ENCODE results near the gene DGKB. TPM values are rescaled to one million over a fixed set of nuclear protein-coding genes. Genes with fewer than 3 reads are reported as not detected.

DGKB gene
- polyA plus RNA-seq, 3 donors = 2.3 to 3.3 (median 2.6) TPM

- no peak for DNase-seq
These were observed 692.6 kb downstream of the DGKB start for GRCh38 chr7:14209896-14210484.

DNA sequence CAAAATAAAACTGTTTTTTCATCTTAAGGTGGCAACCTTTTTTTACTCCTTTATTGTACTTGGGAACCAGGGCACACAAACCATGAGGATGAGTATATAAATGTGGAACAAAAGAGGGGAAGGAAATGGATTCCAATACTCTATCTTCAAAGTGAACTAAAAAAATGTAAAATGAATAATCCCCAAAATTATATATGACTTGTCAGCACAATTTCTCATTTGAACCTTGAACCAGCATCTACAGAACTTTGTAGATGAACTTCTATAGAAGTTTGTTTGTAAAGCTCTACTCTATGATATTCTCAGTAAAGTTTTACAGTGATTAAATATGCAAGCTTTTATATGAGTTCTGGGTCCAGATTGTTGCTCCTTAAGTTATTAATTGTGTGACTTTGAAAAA lies 694.8 kb downstream of the DGKB start:
- no peak for DNase-seq

- no peak for DNase-seq
These were observed 695.4 kb downstream of the DGKB start for GRCh38 chr7:14207138-14207537.

DNA sequence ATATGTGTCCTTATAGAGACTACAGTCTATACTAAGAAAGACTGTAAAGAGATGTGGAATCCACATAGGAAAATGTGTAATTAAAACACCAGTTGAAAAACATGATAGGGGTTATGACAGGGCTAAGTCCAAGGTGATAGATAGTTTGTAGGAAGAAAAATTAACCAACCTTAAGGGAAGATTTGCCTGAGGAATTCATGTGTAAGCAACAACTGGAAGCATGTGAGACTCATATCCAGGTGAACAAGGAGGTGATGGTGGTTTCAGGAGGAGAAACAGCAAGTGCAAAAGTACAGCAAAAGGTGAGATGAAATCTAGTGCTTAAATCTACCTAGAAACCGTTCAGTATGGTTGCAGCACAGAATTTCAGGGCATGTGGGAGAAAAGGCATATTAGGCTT lies 696.4 kb downstream of the DGKB start:
- DNase-seq = no peak

DNA sequence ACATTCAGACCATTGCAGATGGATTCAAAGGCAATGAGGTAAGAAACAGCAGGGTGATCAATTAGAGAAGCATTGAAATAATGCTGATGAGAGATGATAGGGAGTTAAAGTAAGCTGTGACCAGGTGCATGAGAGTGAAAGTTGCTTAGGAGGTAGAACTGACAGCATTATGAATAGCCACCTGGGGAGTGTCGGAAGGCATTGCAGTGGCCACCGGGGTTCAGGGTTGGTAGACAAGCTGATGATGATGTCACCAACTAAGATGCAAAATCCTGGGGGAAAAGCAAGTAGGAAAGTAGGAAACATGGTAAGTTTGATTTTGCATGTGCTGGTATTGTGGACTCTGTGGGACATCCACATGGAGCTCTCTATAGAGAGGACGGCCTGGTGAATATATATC lies 701.2 kb downstream of the DGKB start:
- DNase-seq = no peak

- DNase-seq = no peak
These were observed 703.2 kb downstream of the DGKB start for GRCh38 chr7:14199336-14199735.

DNA sequence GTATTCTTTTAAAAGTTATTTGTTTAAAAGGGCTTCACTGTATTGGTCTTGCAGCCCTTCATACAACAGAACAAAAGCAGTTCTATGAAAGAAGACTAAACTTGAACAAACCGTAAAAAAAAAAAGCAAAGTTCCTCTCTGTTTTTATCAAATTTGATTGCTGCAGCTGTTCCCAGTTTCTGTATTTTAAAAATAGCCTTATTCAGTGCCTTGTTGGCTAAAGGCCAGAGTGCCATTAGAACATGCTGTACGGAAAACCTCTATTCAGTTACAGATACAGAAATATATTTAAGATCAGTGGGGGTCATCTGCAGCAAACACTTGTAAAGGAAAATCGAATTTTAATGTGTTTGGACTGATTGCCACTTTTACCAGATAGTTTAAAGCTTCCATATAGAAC lies 705.3 kb downstream of the DGKB start:
- no peak for DNase-seq

- no peak for DNase-seq
These were observed 706.0 kb downstream of the DGKB start for GRCh38 chr7:14196555-14196954.

DNA sequence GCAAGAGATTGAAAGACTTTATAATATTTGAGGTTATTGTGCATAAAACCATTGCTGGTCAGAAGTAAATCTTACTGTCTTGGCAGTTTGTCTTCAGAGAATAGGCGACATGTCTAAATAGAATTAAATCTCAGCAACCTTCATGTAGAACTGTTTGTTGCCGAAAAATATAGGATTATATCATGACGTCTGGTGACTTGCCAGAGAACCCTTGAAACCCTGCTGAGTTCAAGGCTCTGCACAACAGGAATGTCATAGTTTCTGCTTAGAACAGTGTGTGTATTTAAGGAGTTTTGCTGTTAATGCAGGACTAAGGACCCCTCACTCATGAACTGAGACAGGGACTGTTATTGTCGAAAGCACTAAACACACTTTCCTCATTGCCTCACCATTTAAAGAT lies 706.7 kb downstream of the DGKB start:
- no peak for DNase-seq

DNA sequence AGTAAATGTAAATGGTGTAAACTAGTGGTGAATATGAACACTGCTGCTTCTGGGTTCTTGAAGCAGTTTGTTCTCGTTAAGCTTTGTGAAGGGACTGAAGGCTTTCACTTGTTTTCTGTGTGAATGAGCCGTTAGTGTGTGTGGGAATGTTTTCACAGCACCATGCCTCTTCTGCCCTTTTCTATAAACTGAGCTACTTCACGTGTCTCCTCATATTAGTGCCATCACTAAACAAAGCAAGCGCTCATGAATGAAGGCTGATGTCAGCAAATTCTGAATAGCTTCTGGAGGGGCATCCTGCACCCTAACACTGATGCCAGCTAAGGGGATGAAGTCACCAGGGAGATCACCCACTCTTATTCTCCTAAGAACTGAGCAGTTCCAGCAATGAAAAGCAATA lies 707.5 kb downstream of the DGKB start:
- no peak for DNase-seq

- DNase-seq = no peak
These were observed 710.9 kb downstream of the DGKB start for GRCh38 chr7:14191686-14192098.

GRCh38 chr7:14184292-14184864 lies 718.2 kb downstream of the DGKB start:
- no peak for DNase-seq

DNA sequence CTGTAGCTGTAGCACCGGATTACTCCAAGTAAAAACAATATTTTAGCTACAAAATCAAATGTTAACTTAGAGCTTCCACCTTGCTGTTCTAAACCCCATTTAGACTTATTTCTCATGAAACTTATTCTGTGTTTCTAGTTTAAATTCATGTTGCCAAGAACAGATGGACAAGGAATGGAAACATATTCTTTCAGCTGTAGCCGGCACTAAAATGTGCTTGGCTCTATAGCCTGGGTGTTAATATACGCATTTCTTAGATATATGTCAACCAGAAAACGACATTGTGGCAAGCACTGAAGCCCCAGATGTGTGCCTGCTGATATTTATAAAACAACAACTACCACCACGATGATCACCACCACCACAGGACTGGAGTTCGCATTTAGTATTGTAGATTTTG lies 722.8 kb downstream of the DGKB start:
- DNase-seq = no peak

DNA sequence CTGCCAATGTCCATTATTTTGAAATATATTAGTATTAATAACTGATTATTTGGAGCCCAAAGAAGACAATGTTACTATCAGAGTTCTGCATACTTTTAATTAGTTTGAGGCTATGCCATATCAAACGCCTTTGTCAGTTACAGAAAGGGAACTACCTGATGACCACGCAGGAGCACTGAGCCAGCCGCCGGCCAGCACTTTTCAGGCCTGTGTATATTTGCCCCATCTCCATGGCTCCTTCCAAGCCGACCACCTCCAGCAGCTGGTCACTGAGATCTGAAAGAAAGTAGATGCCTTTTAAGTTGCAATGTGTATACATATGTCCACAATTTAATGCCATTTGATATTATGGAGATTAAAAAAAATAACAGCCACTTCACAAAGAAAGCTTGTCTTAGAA lies 724.7 kb downstream of the DGKB start:
- no peak for DNase-seq

DNA sequence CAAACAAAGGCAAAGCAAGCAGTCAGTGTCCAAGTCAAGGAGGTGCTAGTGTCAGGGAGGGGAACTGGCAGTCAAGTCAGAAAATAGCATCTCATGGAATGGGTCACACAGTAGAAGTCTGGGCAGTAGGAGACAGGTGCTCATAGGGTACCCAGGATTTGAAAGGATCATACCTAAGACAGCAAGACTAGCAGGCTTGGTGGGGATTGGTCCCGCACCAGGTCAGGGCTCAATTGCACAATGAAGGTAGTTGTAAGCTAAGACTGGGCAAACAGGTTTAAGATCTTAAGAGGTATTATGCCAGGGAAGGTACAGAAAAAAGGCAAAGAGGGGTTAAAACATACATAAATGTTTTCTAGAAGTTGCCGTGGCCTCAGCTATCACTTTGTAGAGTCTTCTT lies 731.7 kb downstream of the DGKB start:
- no peak for DNase-seq

DNA sequence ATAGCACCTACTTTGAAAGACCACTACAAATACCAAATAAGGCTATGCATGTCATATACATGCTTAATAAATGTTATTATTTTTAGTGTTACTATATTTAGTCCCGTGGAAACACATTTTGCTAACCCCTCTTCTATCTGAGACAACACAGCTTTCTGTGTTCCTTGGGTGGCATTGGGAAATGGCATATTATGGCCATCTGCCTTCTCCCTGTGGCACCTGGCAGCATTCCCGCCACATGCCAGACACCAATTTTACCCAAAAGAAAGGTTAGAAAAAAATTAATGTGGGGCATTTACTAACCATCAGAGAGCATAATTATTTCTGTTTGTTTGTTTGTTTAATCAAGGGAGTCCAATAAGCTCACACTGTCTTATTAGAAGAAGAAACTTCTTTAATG lies 744.4 kb downstream of the DGKB start:
- DNase-seq = no peak

DNA sequence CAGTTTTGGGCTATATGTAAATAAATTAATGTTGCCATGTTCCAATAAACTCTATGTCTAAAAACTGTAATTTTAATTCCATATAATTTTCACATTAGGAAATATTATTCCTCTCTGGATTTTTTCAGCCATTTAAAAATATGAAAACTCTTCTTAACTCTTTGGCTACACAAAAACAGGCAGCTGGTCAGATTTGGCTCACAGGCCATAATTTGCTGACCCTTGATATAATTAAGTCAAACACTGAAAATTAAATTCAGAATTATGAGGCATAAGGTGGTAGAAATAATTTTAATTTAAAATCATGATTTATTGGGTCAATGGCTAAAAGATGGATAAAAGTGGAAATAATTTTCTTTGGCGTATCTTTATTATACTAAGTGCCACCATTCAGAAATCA lies 746.1 kb downstream of the DGKB start:
- no peak for DNase-seq

DNA sequence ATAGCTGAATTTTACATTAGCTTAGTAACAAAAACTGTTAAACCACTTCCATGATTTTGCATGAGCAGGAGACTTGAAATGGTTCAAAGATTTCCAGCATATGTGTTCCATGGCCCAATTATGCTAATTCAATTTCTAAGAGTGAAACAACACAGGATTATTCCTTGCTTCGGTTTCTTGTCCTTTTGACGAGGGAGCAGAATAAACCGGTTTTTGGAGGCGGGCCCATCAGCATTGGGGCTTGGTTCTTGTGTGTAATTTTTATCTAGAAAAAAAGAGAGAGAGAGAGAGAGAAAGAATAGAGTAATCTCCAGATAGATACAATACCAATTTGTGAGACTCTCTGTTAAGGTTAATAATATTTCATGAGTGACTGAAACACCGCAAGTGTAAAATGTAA lies 753.6 kb downstream of the DGKB start:
- DNase-seq = no peak

- DNase-seq = no peak
These were observed 755.0 kb downstream of the DGKB start for GRCh38 chr7:14147532-14147931.

- no peak for DNase-seq
These were observed 758.0 kb downstream of the DGKB start for GRCh38 chr7:14144538-14144937.

- no peak for DNase-seq
These were observed 758.4 kb downstream of the DGKB start for GRCh38 chr7:14144109-14144508.

GRCh38 chr7:14137676-14138075 lies 764.9 kb downstream of the DGKB start:
- no peak for DNase-seq

DNA sequence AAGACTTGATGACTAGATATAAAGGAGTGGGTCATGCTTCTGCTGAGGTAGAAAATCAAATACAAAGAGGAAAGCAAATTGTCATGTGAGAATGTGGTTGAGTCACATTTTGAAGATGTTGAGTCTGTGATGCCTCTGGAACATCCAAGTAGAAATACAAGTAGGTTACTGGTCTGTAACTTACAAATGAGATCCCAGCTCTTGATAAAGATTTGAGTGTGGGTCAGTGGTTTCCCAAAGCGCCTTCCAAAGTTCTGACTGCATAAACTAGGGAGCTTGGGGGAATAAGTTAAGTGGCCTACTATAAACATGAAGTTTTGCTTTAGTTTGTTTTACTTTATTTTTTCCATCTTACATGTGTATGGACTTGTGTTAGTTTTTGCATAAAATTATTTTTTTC lies 768.8 kb downstream of the DGKB start:
- DNase-seq = no peak

DNA sequence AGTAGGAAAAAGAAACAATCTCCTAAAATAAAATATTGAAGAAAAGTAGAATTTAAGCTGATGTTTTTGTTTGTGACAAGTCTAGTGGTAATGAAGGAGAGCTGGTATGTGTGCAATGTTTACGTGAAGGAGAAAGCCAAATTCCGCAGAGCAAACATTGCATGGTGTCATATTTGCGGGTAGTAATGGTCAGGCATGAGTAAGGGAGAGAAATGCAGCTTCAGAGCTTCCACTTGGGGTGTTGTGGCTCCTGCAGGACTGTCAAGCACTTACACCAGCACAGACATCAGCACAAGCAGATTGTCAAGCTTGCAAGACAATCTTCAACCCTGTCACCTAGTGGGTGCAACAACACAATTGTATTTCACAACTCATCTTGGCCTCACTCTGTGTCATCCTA lies 776.6 kb downstream of the DGKB start:
- DNase-seq = peak; percentile 5

DNA sequence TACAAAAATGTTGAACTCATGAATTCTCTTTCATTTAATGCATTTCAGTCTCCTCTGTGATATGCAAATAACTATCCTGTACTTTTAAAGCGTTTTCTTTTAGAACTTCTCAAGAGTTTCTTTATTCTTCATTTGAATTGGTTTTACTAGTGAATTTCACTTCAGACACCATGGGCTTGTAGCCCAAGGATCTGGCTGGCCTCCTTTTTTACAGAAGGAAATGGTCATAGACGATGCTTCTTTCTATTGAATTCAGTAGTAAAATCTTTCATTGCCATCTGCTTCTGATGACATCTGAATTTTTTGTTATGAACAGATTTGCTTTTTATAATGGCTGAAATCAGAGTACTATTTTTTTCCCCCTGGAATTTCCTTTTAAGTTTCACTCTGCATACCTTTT lies 777.8 kb downstream of the DGKB start:
- DNase-seq = no peak
